Smooth muscle cell (in vitro differentiated cells): ENCODE data around the gene SDC1. TPM values are rescaled to one million over a fixed set of nuclear protein-coding genes. Genes with fewer than 3 reads are reported as not detected.

ENCODE experiments used
- DNase-seq: peaks from one replicate; lab custom pipeline; 2025; ENCODE audit not compliant: unreplicated experiment; lab: John Stamatoyannopoulos, UW
- H2AFZ ChIP-seq: fragments of 200-600 bp; sonication (generic); 2 replicates; pipeline ENCODE4 v1.6.0; 2016; ENCODE audit warnings: antibody characterized with exemption, low read depth, mild to moderate bottlenecking
- H3F3A ChIP-seq: fragments of 200-600 bp; sonication (generic); 2 replicates; pipeline ENCODE4 v1.6.0; 2017; ENCODE audit warnings: antibody characterized with exemption, low read depth
- H3K27ac ChIP-seq: fragments of 200-600 bp; sonication (generic); 2 replicates; pipeline ENCODE4 v1.5.1; 2016; ENCODE audit warnings: low read depth, mild to moderate bottlenecking
- H3K27me3 ChIP-seq: fragments of 200-600 bp; sonication (generic); 2 replicates; pipeline ENCODE4 v1.6.1; 2016; ENCODE audit warnings: low read depth, mild to moderate bottlenecking
- H3K36me3 ChIP-seq: fragments of 200-600 bp; sonication (generic); 2 replicates; pipeline ENCODE4 v1.5.1; 2016; ENCODE audit warnings: low read depth
- H3K4me1 ChIP-seq: fragments of 200-600 bp; sonication (generic); 2 replicates; pipeline ENCODE4 v1.5.1; 2016; ENCODE audit warnings: low read depth
- H3K4me2 ChIP-seq: fragments of 200-600 bp; sonication (generic); 2 replicates; pipeline ENCODE4 v1.6.0; 2016; ENCODE audit warnings: mild to moderate bottlenecking
- H3K4me3 ChIP-seq: fragments of 200-600 bp; sonication (generic); 2 replicates; pipeline ENCODE4 v1.5.1; 2016; ENCODE audit warnings: mild to moderate bottlenecking
- H3K79me2 ChIP-seq: fragments of 200-600 bp; sonication (generic); 2 replicates; pipeline ENCODE4 v1.6.0; 2016; ENCODE audit warnings: low read depth, mild to moderate bottlenecking
- H3K9ac ChIP-seq: fragments of 200-600 bp; sonication (generic); 2 replicates; pipeline ENCODE4 v1.6.0; 2016; ENCODE audit warnings: low read depth
- H3K9me3 ChIP-seq: fragments of 200-600 bp; sonication (generic); replicated peaks from 2 replicates; pipeline ENCODE4 v1.5.1; 2016; ENCODE audit warnings: low read depth
- H4K20me1 ChIP-seq: fragments of 200-600 bp; sonication (generic); 2 replicates; pipeline ENCODE4 v1.6.0; 2016; ENCODE audit warnings: low read depth
- WGBS: methylation state at CpG from one replicate; pipeline ENCODE4 v1.1.7; 2016; ENCODE audit warnings: low lambda C conversion rate; 5-methylcytosine and 5-hydroxymethylcytosine counted together
- polyA plus RNA-seq: library from polyadenylated mRNA; unstranded; fragments of >200 nt; fragmentation: Nextera tagmentation; extraction: Ambion mirVana; gene quantifications from 2 replicates; pipeline ENCODE4 v1.2.1, GENCODE V29; 2016
- total RNA-seq: library from RNA; depleted of rRNA; stranded (reverse); fragments of >200 nt; gene quantifications from 2 replicates; pipeline ENCODE4 v1.2.3, GENCODE V29; 2014
- TF ChIP-seq, protein P1 (sequence below): fragments of 200-600 bp; sonication (generic); IDR thresholded peaks from 2 replicates; pipeline ENCODE4 v1.5.1; 2017; ENCODE audit warnings: borderline replicate concordance, mild to moderate bottlenecking, antibody characterized with exemption; ENCODE audit not compliant: insufficient read depth, poor library complexity, severe bottlenecking

The SDC1 gene
- total and polyA plus RNA-seq, 2 experiments from 2014 or later, result 61.0 to 88.1 TPM

DNA sequence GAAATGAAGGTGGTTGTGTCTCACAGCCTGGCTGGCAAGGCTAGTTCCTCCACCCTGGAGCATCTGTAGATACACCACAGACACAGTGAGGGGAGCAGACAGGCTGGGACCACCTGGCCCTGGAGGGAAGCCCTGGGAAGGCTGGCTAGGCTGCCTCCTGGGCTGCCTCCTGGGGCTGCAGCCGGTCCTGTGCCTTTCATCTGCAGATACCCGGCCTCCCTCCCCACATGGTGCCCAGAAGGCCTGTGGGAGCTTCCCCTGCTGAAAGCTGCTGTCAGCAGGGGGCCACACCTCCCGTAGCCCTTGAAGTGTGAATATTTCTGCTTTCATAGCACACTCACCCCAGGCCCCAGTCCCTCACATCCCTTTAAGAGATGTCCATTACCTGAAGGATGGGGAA lies 37.6 kb downstream of the SDC1 start:
- Histone ChIP-seq H3K27me3 (no peaks in the 10 kb centered on the region), H4K20me1 (no peaks in the 10 kb centered on the region), H3K4me1 (peaks cover 45% of the 10 kb centered on the region), H3K79me2 (no peaks in the 10 kb centered on the region), H3K9me3 (no peaks in the 10 kb centered on the region), H3K9ac (no peak overlapping the region), H3K27ac (no peak overlapping the region), H2AFZ (no peak overlapping the region), H3F3A (peaks cover 4% of the 10 kb centered on the region), H3K4me2 (no peak overlapping the region), H3K36me3 (no peaks in the 10 kb centered on the region), H3K4me3 (no peak overlapping the region)
- no peak for DNase-seq
- WGBS, result 55% methylated on average over 3 of the region's 3 CpGs
- TF ChIP-seq, protein P1, sequence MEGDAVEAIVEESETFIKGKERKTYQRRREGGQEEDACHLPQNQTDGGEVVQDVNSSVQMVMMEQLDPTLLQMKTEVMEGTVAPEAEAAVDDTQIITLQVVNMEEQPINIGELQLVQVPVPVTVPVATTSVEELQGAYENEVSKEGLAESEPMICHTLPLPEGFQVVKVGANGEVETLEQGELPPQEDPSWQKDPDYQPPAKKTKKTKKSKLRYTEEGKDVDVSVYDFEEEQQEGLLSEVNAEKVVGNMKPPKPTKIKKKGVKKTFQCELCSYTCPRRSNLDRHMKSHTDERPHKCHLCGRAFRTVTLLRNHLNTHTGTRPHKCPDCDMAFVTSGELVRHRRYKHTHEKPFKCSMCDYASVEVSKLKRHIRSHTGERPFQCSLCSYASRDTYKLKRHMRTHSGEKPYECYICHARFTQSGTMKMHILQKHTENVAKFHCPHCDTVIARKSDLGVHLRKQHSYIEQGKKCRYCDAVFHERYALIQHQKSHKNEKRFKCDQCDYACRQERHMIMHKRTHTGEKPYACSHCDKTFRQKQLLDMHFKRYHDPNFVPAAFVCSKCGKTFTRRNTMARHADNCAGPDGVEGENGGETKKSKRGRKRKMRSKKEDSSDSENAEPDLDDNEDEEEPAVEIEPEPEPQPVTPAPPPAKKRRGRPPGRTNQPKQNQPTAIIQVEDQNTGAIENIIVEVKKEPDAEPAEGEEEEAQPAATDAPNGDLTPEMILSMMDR, result no peak

DNA sequence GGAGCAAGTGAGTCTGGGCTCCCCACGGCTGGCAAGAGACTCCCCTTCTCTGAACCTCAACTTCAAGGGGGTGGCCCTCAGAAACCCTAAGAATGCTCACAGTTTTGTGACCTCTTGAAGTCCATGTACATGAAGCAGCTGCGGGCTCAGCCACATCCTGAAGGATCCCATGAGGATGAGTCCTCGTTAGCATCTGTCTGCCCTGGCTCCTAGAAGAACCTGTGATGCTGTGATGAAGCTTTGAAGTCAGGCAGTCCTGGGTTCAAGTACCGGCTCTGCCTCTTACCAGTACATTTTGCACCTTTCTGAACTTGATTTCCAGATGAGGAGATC lies 38.1 kb downstream of the SDC1 start:
- no peak overlapping the region for H3K4me2 ChIP-seq
- no peaks in the 10 kb centered on the region for H4K20me1 ChIP-seq
- no peaks in the 10 kb centered on the region for H3K79me2 ChIP-seq
- H3K9me3 ChIP-seq, result no peaks in the 10 kb centered on the region
- no peak overlapping the region for H3K9ac ChIP-seq
- no peak for DNase-seq
- H3K27ac ChIP-seq, result no peak overlapping the region
- TF ChIP-seq, protein P1, result no peak
- H3F3A ChIP-seq, result peaks cover 4% of the 10 kb centered on the region
- H3K4me3 ChIP-seq, result no peak overlapping the region
- WGBS, result 92% methylated on average over 4 of the region's 4 CpGs
- H3K36me3 ChIP-seq, result no peaks in the 10 kb centered on the region
- no peak overlapping the region for H2AFZ ChIP-seq
- H3K27me3 ChIP-seq, result no peaks in the 10 kb centered on the region
- peaks cover 44% of the 10 kb centered on the region for H3K4me1 ChIP-seq

DNA sequence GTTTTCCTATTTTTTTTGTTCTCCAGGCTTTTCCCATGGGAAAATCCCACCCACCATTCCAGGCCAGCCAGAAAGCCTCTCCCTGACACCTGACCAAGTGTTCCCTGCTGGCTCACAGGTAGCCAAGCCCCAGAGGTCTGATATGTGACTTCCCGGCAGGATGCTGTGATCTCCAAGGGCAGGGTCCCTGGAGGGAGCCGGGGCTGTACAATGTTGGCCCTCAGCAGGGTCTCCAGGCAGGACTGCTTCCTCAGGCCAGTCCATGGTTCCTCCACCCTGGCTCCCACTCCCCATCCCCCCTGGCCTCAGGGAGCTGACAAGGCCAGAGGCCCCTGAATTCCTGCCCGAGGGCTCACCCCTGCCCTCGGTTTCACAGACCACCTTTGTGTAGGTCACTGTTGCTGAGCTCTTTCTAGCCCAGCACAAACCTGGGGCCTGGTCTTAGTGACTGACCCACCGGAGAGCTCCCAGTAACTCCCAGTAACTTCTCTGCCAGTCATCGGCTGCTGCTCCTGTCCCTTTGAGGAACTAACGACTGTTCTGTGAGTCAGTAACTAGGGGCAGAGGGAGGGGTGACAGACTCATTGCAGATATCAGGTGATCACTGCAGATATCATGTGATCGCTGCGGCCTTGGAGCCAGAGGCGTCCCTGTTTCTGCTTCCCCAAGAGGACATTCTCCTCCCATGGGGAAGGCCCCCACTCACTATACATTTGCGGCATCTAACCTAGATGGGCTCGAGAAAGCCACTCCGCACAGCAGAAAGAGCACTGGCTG lies 38.7 kb downstream of the SDC1 start:
- Histone ChIP-seq H4K20me1 (no peaks in the 10 kb centered on the region), H3K36me3 (no peaks in the 10 kb centered on the region), H2AFZ (no peak overlapping the region), H3K9me3 (no peaks in the 10 kb centered on the region), H3K4me2 (no peak overlapping the region), H3F3A (peaks cover 4% of the 10 kb centered on the region), H3K27me3 (no peaks in the 10 kb centered on the region), H3K79me2 (no peaks in the 10 kb centered on the region), H3K4me1 (peaks cover 40% of the 10 kb centered on the region), H3K9ac (no peak overlapping the region), H3K27ac (no peak overlapping the region), H3K4me3 (no peak overlapping the region)
- TF ChIP-seq, protein P1, result no peak
- 70% methylated on average over 13 of the region's 13 CpGs for WGBS
- DNase-seq, result no peak
